ENCODE results near the gene ZXDB. TPM values are rescaled to one million over a fixed set of nuclear protein-coding genes. Genes with fewer than 3 reads are reported as not detected.
"Not testable (repeated sequence)": the region's sequence is repeated elsewhere in the genome, so short reads cannot be mapped to it uniquely, and the experiment has no call there.

ZXDB gene
- total and polyA plus RNA-seq, 2 of the 4 experiments (the other 2 are of a cell fraction): 2.6 to 5.2 TPM

DNA sequence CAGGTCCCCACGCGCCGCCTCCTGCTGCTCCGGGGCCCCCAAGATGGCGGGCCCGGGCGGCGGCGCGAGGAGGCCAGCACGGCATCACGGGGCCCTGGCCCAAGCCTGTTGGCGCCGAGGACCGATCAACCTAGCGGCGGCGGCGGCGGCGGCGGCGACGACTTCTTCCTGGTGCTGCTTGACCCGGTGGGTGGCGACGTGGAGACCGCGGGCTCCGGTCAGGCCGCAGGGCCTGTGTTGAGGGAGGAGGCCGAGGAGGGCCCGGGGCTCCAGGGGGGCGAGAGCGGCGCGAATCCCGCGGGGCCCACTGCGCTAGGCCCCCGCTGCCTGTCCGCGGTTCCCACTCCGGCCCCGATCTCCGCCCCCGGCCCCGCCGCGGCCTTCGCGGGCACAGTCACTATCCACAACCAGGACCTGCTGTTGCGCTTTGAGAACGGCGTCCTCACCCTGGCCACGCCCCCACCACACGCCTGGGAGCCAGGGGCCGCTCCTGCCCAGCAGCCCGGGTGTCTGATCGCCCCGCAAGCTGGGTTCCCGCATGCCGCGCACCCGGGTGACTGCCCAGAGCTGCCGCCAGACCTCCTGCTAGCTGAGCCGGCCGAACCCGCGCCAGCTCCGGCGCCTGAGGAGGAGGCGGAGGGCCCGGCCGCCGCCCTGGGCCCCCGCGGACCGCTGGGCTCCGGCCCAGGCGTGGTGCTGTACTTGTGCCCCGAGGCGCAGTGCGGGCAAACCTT lies 516 bp downstream of the ZXDB start:
- H4K20me1 ChIP-seq (ENCODE audit: insufficient read depth, low read length); dilution Hi-C loops (cut with HindIII; ENCODE audit: low sequenced_read_pairs, unreplicated experiment); H4K8ac ChIP-seq (ENCODE audit: low read depth in 2 of 2, low read length in 2 of 2); H3K79me1 ChIP-seq (ENCODE audit: low read depth in 1 of 2, low read length in 2 of 2); H2BK120ac ChIP-seq (ENCODE audit: low read depth, low read length); POLR2A ChIA-PET (ENCODE audit: unreplicated experiment); H3K4me1 ChIP-seq (ENCODE audit: control insufficient read depth, insufficient read depth, low read length); H3K9me1 ChIP-seq (ENCODE audit: insufficient read depth, low read length); BruUV-seq (replicated peaks); H3K4ac ChIP-seq (ENCODE audit: low read depth, low read length); H3K14ac ChIP-seq (replicated peaks; ENCODE audit: low read depth, low read length); in situ Hi-C loops (cut with MboI; ENCODE audit: low sequenced_read_pairs); CTCF ChIA-PET; H3K23ac ChIP-seq (ENCODE audit: low read depth, low read length); H3K36me3 ChIP-seq (ENCODE audit: control insufficient read depth, insufficient read depth, low read length); H2AK5ac ChIP-seq (ENCODE audit: low read depth, low read length); H2BK20ac ChIP-seq (ENCODE audit: low read depth, low read length); H2BK15ac ChIP-seq (ENCODE audit: low read depth, low read length); H3K27me3 ChIP-seq (ENCODE audit: control insufficient read depth, insufficient read depth, low read length); H4K91ac ChIP-seq (ENCODE audit: insufficient read depth, low read depth, low read length); H4K5ac ChIP-seq (ENCODE audit: low read depth, low read length); H2AK9ac ChIP-seq (replicated peaks; ENCODE audit: low read depth, low read length, poor library complexity); H3K9me3 ChIP-seq (ENCODE audit: control insufficient read depth, insufficient read depth, low read length); H3K18ac ChIP-seq (ENCODE audit: low read depth, low read length); DNase-seq; H3K56ac ChIP-seq (ENCODE audit: extremely low read depth, insufficient read depth, low read length): not testable (repeated sequence)
- H2AFZ ChIP-seq (replicated peaks; ENCODE audit: low read length, poor library complexity): peak overlapping the region; percentile 81
- peak overlapping the region; percentile 61 for H3K4me2 ChIP-seq (ENCODE audit: low read depth, low read length)
- ATAC-seq (ENCODE audit: low read depth): peak; percentile 70
- intact Hi-C loops (cut with micrococcal nuclease): loop anchor here (10.0 kb wide), 2 partner anchors 438 to 1028 kb away; partner anchors contain the start of gene UBQLN2
- peak overlapping the region; percentile 77 for H3K4me3 ChIP-seq (ENCODE audit: insufficient read depth, low read depth, low read length)
- 36% methylated on average over 17 of the region's 84 CpGs; no CpG with 5 or more reads in 1 of the 2 experiments for WGBS, 2 experiments (ENCODE audit: extremely low coverage in 2 of 2, insufficient read length in 1 of 2)
- H2BK5ac ChIP-seq (ENCODE audit: low read depth, low read length, poor library complexity, severe bottlenecking): peak overlapping the region; percentile 70
- peak overlapping the region; percentile 67 for H3K9ac ChIP-seq (ENCODE audit: low read depth, low read length)
- peak overlapping the region; percentile 80 for H3K27ac ChIP-seq (ENCODE audit: insufficient read depth, low read length)

DNA sequence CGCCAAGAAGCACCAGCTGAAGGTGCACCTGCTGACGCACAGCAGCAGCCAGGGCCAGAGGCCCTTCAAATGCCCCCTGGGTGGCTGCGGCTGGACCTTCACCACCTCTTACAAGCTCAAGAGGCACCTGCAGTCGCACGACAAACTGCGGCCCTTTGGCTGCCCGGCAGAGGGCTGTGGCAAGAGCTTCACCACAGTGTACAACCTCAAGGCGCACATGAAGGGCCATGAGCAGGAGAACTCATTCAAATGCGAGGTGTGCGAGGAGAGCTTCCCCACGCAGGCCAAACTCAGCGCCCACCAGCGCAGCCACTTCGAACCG lies 1.0 kb downstream of the ZXDB start:
- H4K5ac ChIP-seq (ENCODE audit: low read depth, low read length); CTCF ChIA-PET; H3K36me3 ChIP-seq (ENCODE audit: control insufficient read depth, insufficient read depth, low read length); H3K27me3 ChIP-seq (ENCODE audit: control insufficient read depth, insufficient read depth, low read length); H2AK9ac ChIP-seq (replicated peaks; ENCODE audit: low read depth, low read length, poor library complexity); dilution Hi-C loops (cut with HindIII; ENCODE audit: low sequenced_read_pairs, unreplicated experiment); H3K56ac ChIP-seq (ENCODE audit: extremely low read depth, insufficient read depth, low read length); H2BK5ac ChIP-seq (ENCODE audit: low read depth, low read length, poor library complexity, severe bottlenecking); H3K79me1 ChIP-seq (ENCODE audit: low read depth in 1 of 2, low read length in 2 of 2); H3K9me1 ChIP-seq (ENCODE audit: insufficient read depth, low read length); H3K18ac ChIP-seq (ENCODE audit: low read depth, low read length); H2AK5ac ChIP-seq (ENCODE audit: low read depth, low read length); H2BK120ac ChIP-seq (ENCODE audit: low read depth, low read length); in situ Hi-C loops (cut with MboI; ENCODE audit: low sequenced_read_pairs); H2BK15ac ChIP-seq (ENCODE audit: low read depth, low read length); H3K23ac ChIP-seq (ENCODE audit: low read depth, low read length); H3K9me3 ChIP-seq (ENCODE audit: control insufficient read depth, insufficient read depth, low read length); H2BK20ac ChIP-seq (ENCODE audit: low read depth, low read length); H3K4me1 ChIP-seq (ENCODE audit: control insufficient read depth, insufficient read depth, low read length); H4K8ac ChIP-seq (ENCODE audit: low read depth in 2 of 2, low read length in 2 of 2); BruUV-seq (replicated peaks); H3K14ac ChIP-seq (replicated peaks; ENCODE audit: low read depth, low read length); H3K4ac ChIP-seq (ENCODE audit: low read depth, low read length); H4K91ac ChIP-seq (ENCODE audit: insufficient read depth, low read depth, low read length); H4K20me1 ChIP-seq (ENCODE audit: insufficient read depth, low read length); POLR2A ChIA-PET (ENCODE audit: unreplicated experiment): not testable (repeated sequence)
- peak overlapping the region; percentile 67 for H3K9ac ChIP-seq (ENCODE audit: low read depth, low read length)
- H3K4me3 ChIP-seq (ENCODE audit: insufficient read depth, low read depth, low read length): peak overlapping the region; percentile 77
- WGBS, 2 experiments (ENCODE audit: extremely low coverage in 2 of 2, insufficient read length in 1 of 2): 50% methylated on average over 1 of the region's 15 CpGs; no CpG with 5 or more reads in 1 of the 2 experiments
- DNase-seq (peak; percentile 38), ATAC-seq (ENCODE audit: low read depth) (peak; percentile 20)
- peak overlapping the region; percentile 61 for H3K4me2 ChIP-seq (ENCODE audit: low read depth, low read length)
- H2AFZ ChIP-seq (replicated peaks; ENCODE audit: low read length, poor library complexity): peak overlapping the region; percentile 81
- peak overlapping the region; percentile 77 for H3K27ac ChIP-seq (ENCODE audit: insufficient read depth, low read length)
- intact Hi-C loops (cut with micrococcal nuclease): loop anchor here (10.0 kb wide), 2 partner anchors 438 to 1028 kb away; partner anchors contain the start of gene UBQLN2
